Pancreas (tissue), 10 donors: Measurements from ENCODE around the gene SAMD4B. TPM values are rescaled to one million over a fixed set of nuclear protein-coding genes. Genes with fewer than 3 reads are reported as not detected.

Source experiments
- ATAC-seq, 4 donors: fragments of 200-7000 bp; cut with Tn5 transposase; one replicate each; pipeline versions ENCODE4 v1.8.0 to v1.9.1; 2020; ENCODE audit warnings: mild to moderate bottlenecking in 4 of 4, moderate library complexity in 4 of 4
- DNase-seq, 6 donors: peaks; one replicate each; pipeline ENCODE4 v3.0.0-alpha.2; 2020
- FAIRE-seq: peaks from 2 replicates; lab custom pipeline; 2012; peaks lifted over from hg19 to GRCh38; lab: Jason Lieb, UNC
- H3K27ac ChIP-seq, 4 donors: fragments of 200-600 bp; sonication (generic); 1 replicate in 3 of 4; 2 replicates in 1 of 4; pipeline versions ENCODE4 v1.5.0 to v1.8.0; 2020
- H3K27me3 ChIP-seq, 4 donors: fragments of 200-600 bp; one replicate each; pipeline ENCODE4 v1.8.0; 2021
- H3K36me3 ChIP-seq, 3 donors: fragments of 200-600 bp; sonication (generic) in 1 of 3; one replicate each; pipeline versions ENCODE4 v1.5.0 to v1.8.0; 2020 to 2021
- H3K4me1 ChIP-seq, 3 donors: fragments of 200-600 bp; one replicate each; pipeline ENCODE4 v1.8.0; 2021
- H3K4me3 ChIP-seq, 4 donors: fragments of 200-600 bp; sonication (generic) in 2 of 4; one replicate each; pipeline versions ENCODE4 v1.5.0 to v1.8.0; 2020 to 2021
- H3K9me3 ChIP-seq, 4 donors: fragments of 200-600 bp; one replicate each; pipeline ENCODE4 v1.8.0; 2021
- WGBS, 2 donors: extraction: QIAGEN DNeasy Blood & Tissue Kit; methylation state at CpG; one replicate each; pipeline ENCODE4 v1.1.7; 2013; 5-methylcytosine and 5-hydroxymethylcytosine counted together
- intact Hi-C, 3 donors: fragments of 100-400 bp; cut with DNase I; formaldehyde crosslinking; loops; one replicate each; pipeline versions ENCODE4 v1.11.1 to v1.14.2; 2022
- polyA plus RNA-seq, 2 donors: library from polyadenylated mRNA; stranded (reverse); fragments of 200-250 nt; gene quantifications; one replicate each; pipeline ENCODE4 v1.2.3, GENCODE V29; 2013
- total RNA-seq, 6 donors: library from RNA; stranded (reverse); fragmentation: NEBNext Ultra II Directional in 4 of 6; extraction: Animal tissue kit (Norgen Biotek cat#: 25700) in 4 of 6; gene quantifications; one replicate each; pipeline versions ENCODE4 v1.2.1 to v1.2.4, GENCODE V29; 2021 to 2023
- TF ChIP-seq, protein P1 (sequence below), 4 donors: fragments of 200-600 bp; sonication (generic) in 3 of 4; IDR thresholded peaks; one replicate each; pipeline versions ENCODE4 v1.5.0 to v1.8.0; 2021; ENCODE audit warnings: antibody characterized with exemption in 4 of 4
- donor health status: healthy with polysubstance abuse.
- donor health status: DM: no; HTN: no; CAD: no; lungs with moderate emphysema.
- donor health status: DM: no; HTN: no; CAD: no.
- donor health status: control.
- donor health status: control.
- donor health status: Bipolar disorder and iron deficiency.
- donor health status: DM: yes; HTN: yes; CAD: no.
- donor health status: DM: no; HTN: no; CAD: no.
- donor health status: DM: no; HTN: no; CAD: no.
- donor health status: DM: yes; HTN: yes; CAD: no.

The SAMD4B gene
- total and polyA plus RNA-seq, 8 donors, result 24.1 to 106 (median 33.6) TPM

DNA sequence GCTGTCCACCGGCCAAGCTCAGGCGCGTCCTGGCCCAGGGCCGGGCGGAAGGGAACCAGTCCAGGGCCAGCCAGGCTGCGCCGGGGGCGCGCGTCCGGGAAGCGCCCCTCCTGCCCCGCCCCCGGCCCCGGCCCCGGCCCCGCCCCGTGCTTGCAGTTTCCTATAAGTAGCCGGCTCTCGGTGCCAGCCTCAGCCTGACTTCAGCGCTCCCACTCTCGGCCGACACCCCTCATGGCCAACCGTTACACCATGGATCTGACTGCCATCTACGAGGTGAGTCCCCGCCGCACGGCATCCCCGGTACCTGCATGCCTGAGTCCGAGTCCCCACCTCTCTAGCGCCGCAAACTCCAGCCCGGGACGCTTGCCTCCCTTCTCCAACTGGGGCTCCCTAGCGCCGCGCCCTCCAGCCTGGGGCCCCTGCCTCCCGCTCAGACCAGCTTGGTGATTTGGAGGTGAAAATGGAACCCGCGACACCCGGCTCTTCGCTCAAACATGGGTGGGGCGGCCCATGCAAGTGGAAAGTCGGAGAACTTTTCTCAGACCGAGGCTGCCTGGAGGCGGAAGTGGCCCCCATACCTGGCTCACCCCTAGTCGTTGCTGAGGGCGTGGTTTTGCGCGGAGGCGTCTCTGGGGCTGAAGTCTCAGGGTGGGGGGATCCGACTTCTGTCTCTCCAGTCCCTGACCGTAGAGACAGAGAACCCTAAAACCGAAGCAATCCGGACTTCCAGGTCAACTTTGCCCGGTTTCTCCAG is 64.6 kb downstream of the SAMD4B start, which contains the start of gene ZFP36:
ZFP36 (plus strand) TSS at position 192 of the 754 bp plus-strand sequence; CDS start at position 250, 58 bp downstream.
- Histone ChIP-seq H3K27ac (peak within 1 kb of the TSS; percentile 89 to 99 (median 94)), H3K9me3 (no peaks in the 10 kb centered on the region), H3K4me3 (peak within 1 kb of the TSS; percentile 70 to 96 (median 79)), H3K4me1 (peaks cover 12 to 30% (median 15%) of the 10 kb centered on the region in 3 donors), H3K36me3 (peaks cover 0 to 5% (median 0%) of the 10 kb centered on the region in 3 donors), H3K27me3 (no peaks in the 10 kb centered on the region)
- TF ChIP-seq, protein P1, sequence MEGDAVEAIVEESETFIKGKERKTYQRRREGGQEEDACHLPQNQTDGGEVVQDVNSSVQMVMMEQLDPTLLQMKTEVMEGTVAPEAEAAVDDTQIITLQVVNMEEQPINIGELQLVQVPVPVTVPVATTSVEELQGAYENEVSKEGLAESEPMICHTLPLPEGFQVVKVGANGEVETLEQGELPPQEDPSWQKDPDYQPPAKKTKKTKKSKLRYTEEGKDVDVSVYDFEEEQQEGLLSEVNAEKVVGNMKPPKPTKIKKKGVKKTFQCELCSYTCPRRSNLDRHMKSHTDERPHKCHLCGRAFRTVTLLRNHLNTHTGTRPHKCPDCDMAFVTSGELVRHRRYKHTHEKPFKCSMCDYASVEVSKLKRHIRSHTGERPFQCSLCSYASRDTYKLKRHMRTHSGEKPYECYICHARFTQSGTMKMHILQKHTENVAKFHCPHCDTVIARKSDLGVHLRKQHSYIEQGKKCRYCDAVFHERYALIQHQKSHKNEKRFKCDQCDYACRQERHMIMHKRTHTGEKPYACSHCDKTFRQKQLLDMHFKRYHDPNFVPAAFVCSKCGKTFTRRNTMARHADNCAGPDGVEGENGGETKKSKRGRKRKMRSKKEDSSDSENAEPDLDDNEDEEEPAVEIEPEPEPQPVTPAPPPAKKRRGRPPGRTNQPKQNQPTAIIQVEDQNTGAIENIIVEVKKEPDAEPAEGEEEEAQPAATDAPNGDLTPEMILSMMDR (IDR thresholded peaks at IDR 0.05), result no peak
- no peak for FAIRE-seq
- 0 to 1% methylated on average over 56 of the region's 56 CpGs for WGBS, 2 donors
- intact Hi-C loops, result no loop called here
- ATAC-seq, result peak; percentile 51 to 62 (median 55)
- DNase-seq, result peak; percentile 86 to 99 (median 92)

DNA sequence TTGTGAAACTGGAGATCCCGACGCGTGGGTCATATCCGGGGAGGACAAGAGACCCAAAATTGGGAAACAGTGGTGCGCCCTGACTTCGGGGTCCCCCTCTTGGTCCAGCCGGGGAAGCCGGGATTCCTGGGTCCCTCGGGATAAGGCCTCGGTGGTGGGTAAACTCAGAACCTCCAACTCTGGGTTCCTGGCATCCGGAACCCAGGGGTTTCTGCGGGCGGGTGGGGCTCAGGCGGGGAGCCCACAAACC is 65.1 kb downstream of the SAMD4B start:
- no peak for FAIRE-seq
- Histone ChIP-seq H3K27ac (peak overlapping the region; percentile 89 to 99 (median 94)), H3K36me3 (peaks cover 0 to 5% (median 0%) of the 10 kb centered on the region in 3 donors), H3K9me3 (no peaks in the 10 kb centered on the region), H3K4me3 (peak overlapping the region; percentile 70 to 96 (median 79)), H3K27me3 (no peaks in the 10 kb centered on the region), H3K4me1 (peaks cover 12 to 25% (median 15%) of the 10 kb centered on the region in 3 donors)
- intact Hi-C loops, result no loop called here
- peak in 1 of 6 donors; percentile 55 for DNase-seq
- TF ChIP-seq, protein P1 (IDR thresholded peaks at IDR 0.05), result no peak
- no peak for ATAC-seq
- 0% methylated on average over 9 to 14 of the region's 14 CpGs for whole genome bisulfite sequencing, 2 donors

DNA sequence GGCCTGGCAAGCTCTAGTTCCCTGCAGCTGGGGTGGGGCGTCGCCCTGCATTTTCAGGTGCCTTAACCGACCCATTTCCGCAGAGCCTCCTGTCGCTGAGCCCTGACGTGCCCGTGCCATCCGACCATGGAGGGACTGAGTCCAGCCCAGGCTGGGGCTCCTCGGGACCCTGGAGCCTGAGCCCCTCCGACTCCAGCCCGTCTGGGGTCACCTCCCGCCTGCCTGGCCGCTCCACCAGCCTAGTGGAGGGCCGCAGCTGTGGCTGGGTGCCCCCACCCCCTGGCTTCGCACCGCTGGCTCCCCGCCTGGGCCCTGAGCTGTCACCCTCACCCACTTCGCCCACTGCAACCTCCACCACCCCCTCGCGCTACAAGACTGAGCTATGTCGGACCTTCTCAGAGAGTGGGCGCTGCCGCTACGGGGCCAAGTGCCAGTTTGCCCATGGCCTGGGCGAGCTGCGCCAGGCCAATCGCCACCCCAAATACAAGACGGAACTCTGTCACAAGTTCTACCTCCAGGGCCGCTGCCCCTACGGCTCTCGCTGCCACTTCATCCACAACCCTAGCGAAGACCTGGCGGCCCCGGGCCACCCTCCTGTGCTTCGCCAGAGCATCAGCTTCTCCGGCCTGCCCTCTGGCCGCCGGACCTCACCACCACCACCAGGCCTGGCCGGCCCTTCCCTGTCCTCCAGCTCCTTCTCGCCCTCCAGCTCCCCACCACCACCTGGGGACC is 65.6 kb downstream of the SAMD4B start:
- Histone ChIP-seq H3K27me3 (no peaks in the 10 kb centered on the region), H3K4me3 (peak overlapping the region; percentile 70 to 96 (median 79)), H3K9me3 (no peaks in the 10 kb centered on the region), H3K27ac (peak overlapping the region; percentile 89 to 99 (median 94)), H3K36me3 (peaks cover 0 to 5% (median 0%) of the 10 kb centered on the region in 3 donors), H3K4me1 (peaks cover 12 to 24% (median 15%) of the 10 kb centered on the region in 3 donors)
- FAIRE-seq (no peak), DNase-seq (peak; percentile 55 to 85 (median 66)), ATAC-seq (no peak)
- WGBS, 2 donors, result 13 to 21% methylated on average over 32 to 40 of the region's 40 CpGs
- intact Hi-C loops, result no loop called here
- TF ChIP-seq, protein P1 (IDR thresholded peaks at IDR 0.05), result no peak

DNA sequence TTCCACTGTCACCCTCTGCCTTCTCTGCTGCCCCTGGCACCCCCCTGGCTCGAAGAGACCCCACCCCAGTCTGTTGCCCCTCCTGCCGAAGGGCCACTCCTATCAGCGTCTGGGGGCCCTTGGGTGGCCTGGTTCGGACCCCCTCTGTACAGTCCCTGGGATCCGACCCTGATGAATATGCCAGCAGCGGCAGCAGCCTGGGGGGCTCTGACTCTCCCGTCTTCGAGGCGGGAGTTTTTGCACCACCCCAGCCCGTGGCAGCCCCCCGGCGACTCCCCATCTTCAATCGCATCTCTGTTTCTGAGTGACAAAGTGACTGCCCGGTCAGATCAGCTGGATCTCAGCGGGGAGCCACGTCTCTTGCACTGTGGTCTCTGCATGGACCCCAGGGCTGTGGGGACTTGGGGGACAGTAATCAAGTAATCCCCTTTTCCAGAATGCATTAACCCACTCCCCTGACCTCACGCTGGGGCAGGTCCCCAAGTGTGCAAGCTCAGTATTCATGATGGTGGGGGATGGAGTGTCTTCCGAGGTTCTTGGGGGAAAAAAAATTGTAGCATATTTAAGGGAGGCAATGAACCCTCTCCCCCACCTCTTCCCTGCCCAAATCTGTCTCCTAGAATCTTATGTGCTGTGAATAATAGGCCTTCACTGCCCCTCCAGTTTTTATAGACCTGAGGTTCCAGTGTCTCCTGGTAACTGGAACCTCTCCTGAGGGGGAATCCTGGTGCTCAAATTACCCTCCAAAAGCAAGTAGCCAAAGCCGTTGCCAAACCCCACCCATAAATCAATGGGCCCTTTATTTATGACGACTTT is 66.4 kb downstream of the SAMD4B start:
- 36 to 52% methylated on average over 20 of the region's 20 CpGs for WGBS, 2 donors
- Histone ChIP-seq H3K27ac (peak overlapping the region; percentile 89 to 99 (median 94)), H3K4me1 (peaks cover 12 to 24% (median 15%) of the 10 kb centered on the region in 3 donors), H3K4me3 (peak overlapping the region; percentile 70 to 96 (median 79)), H3K27me3 (no peaks in the 10 kb centered on the region), H3K36me3 (peaks cover 0 to 5% (median 0%) of the 10 kb centered on the region in 3 donors), H3K9me3 (no peaks in the 10 kb centered on the region)
- ATAC-seq (no peak), FAIRE-seq (no peak), DNase-seq (peak in 4 of 6 donors; percentile 49 to 68 (median 56))
- intact Hi-C loops, result no loop called here
- TF ChIP-seq, protein P1 (IDR thresholded peaks at IDR 0.05), result no peak
